HG02840 (cell line): ENCODE results near the gene CCNT2.
"Not testable (repeated sequence)": the region's sequence is repeated elsewhere in the genome, so short reads cannot be mapped to it uniquely, and the experiment has no call there.

Experiments
- ATAC-seq: cut with Tn5 transposase; IDR thresholded peaks from one replicate; pipeline ENCODE4 v1.9.1; 2021; ENCODE audit warnings: mild to moderate bottlenecking, moderate library complexity, moderate number of reproducible peaks; ENCODE audit not compliant: unreplicated experiment, low FRiP score

The CCNT2 gene

DNA sequence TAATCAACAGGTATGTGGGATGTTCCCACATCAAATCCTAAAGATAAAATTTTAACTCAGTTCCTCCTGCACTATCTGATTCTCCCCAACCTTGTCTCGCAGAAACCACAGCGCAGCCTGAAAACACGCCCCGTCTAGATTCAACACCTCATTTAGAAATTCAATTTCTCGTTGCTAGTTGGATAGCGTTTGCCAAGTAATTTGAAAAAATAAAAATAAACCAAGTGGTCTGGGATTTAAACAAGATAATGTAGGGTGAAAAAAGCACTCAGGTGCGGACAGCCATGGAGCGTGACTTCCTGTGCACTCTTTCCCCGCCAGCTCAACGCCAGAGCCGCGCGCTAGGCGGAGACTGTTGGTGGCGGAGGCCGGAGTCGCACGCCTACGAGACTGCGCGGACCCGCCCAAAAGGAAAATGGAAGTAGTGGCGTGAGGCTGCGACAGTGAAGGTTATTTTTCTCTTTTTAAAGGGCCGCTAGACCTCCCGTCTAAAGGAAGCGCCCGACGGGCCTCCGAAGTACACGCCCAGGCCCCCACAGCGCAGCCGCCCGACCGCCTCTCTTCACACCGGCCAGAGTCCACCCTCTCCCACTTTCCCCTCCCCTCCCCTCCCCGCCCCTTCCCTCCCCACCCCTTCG lies 615 bp upstream of the CCNT2 start:
- ATAC-seq = peak; percentile 80

DNA sequence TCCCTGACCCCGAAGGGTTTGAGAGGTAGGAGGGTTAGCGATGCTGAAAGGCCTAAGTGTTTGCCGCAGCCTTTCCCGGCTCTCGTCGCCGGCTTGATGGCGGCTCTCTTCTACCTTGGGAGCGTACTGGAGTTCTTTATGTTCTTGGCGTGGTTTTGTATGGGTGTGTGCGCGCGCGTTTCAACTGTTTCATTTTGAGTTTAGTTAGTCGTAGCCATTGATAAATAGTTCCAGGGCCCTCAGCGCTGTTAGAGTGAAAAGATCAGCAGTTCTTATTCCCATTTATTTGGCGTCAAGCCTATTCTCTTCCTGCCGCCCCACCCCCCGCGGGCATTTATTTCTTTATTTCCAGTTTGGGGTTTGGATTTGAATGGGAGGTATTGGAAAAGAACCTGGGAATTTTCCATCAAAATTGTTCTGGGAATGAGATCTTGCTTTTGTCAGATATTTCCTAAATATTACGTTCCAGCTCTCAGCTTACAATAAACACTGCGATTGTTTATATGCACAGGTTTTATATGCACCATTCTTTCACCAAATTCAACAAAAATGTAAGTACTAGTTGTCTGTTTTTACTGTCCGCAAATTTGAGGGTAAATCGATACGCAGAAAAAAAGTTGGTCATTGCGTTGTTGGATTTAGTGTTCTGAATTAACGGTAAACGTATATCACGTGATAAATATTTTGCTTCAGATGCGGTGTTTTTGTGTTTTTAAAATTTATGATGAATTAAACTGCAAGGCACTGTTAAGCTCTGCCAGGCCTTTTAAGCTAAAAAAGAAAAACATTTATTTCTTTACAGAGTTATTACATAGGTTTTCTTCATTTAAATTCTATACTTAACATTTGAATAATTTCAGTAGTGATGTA lies 954 bp downstream of the CCNT2 start:
- no peak for ATAC-seq

DNA sequence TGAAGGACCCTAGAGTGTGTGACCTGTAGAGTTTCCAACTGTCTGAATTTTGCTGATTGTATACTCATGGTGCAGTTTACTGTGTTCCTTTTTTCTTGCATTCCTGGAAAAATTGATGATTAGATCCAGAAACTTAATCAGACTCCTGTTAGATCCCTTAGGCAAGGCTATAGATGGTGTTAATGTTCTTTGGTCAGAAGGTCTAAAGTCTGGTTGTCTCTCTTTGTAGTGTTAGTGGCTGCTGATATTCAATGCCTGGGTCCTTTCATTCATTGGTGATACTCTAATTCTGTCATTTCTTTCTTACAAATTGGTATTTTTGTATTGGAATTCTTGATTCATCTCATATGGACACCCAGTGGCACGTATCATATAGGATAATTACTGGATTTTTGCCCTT lies 6.3 kb downstream of the CCNT2 start:
- ATAC-seq = no peak

DNA sequence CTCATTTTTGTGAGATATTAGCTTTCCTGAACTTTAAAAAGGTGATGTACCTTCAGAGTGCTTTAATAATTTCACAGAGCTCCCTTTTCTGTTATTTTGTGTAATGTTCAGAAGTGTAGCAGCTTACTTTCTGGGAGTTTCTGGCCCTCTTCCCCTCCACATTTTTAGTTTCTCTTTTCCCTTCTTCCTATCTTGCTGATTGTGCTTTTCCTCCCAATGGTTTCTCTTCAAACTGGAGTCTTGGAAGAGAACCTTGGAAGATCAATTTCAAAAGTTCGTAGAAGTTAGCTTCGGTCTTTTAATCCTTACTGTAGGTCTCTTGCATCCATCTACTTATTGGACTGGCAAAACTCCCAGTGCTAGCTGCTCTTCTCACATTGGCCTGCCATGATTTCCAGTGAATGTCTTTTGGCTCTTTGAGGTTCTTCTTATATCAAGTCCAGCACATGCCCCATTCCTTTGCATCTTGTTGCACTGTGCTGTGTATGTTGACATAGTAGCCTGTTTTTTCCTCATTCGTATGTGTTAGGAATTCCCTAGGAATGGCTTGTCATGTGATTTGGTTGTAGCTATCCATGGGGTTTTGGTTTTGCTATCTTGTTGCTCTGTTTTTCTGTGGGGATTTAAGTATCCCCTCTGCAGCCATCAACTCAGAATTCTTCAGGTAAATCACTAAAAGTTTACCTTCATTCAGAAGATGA lies 7.8 kb downstream of the CCNT2 start:
- no peak for ATAC-seq

DNA sequence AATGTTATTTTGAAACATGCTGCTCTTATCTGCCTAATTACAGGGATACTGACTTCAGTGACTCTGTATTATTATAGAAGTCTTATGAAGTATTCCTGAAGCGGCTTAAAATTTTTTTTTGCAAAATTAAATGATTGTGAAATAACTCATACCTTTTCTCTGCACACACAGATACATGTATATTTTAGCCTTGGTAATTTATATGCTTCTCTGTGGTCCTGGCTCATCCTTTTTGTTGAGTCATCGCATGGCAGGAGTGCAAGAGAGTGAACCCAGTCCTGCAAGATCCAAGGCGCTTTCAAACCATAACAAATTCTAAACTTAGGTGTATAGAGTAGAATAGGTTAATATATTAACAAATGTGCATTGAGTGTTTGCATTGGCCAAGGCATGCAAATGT lies 8.6 kb downstream of the CCNT2 start:
- ATAC-seq = no peak

DNA sequence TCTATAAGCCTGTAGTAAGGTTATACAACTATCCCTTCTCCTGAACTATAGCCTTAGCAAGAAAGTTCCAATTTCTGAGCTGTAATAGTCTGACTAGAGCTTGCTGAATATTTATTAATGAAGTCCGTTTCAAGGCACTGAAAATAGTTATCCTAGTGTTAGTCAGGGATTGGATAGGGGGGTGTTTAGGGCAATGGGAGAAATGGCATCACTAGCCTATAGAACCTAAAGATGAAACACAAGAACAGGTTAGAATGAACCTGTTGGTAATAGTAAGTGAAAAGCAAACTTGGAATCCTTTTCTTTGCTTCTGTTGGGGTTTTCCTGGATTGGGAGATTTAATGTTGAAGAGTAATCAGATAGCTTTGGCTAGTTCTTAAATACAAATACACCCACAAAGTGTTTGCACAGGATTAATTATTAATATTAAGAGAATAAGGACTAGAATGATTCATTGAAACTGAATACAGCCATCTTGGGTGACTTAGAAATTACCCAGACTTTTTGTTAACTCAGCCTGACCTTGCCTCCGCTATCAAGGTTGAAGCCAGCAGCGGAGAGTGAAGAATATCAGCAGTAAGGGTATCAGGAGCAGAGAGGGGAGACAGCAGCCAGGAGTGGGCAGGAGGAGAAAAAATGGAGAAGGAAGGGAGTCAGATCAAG lies 14.4 kb downstream of the CCNT2 start:
- no peak for ATAC-seq

DNA sequence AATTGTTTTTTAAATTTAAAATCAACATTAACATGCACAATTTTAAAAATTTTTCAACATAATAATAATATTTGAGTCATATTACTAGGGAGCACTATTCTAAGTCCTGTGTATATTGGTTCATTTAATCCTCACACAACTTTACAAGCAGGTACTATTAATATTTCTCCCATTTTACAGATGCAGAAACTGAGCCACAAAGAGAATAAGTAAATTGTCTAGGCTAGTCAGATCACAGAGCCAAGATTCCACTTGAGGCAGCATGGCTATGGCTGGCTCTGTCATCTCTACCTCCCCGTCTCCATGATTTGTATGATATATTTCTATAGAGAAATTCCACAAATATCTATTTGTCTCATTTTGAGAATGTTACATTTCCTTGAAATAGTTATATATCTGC lies 15.1 kb downstream of the CCNT2 start:
- no peak for ATAC-seq

DNA sequence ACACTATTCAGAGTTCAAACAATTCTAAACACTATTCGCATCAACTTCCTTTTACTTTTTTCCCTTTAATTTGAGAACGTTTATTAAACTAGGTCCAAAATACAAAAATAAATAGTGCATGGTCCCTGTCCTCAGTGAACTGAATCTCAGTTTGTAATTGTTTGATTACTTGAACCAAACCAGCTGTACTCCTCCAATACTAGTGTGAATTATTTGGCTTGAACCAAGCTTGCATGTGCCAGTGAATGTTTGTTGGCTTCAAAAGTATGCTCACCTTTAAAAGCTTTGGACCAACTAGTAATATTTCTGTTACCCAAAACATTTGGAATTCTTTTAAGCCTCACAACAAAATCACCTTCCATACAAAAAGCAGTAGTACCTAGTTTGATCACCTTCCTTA lies 15.5 kb downstream of the CCNT2 start:
- ATAC-seq = no peak

DNA sequence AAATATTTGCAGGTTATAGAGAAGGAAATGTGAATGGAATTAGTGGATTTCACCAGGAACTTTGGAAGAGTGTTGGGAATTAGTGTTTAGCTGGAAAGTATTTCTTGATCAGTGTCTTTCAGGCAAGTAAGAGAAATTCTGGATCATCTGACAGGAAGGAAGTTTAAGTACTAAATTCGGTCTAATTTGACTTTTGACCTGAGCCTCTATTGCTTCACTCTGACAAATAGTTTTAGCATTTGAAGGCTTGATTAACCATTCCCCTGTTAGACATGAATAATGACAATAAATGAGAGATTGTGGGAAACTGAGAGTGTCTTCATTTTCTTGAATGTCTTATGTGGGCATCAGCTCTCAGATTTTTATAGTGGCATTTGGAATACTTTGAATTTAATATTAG lies 16.0 kb downstream of the CCNT2 start:
- ATAC-seq = no peak

DNA sequence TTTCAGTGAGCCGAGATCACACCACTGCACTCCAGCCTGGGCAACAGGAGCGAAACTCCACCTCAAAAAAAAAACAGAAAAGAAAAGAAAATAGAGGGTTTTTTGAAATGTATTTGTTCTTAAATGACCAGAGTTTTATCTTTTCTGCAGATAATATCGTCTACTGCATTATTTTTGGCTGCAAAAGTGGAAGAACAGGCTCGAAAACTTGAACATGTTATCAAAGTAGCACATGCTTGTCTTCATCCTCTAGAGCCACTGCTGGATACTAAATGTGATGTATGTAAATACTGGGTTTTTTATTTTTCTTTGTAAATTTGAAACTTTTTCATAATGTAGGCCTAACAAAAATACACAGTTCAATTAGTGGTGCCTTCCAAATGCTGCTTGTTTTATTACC lies 18.1 kb downstream of the CCNT2 start:
- no peak for ATAC-seq

DNA sequence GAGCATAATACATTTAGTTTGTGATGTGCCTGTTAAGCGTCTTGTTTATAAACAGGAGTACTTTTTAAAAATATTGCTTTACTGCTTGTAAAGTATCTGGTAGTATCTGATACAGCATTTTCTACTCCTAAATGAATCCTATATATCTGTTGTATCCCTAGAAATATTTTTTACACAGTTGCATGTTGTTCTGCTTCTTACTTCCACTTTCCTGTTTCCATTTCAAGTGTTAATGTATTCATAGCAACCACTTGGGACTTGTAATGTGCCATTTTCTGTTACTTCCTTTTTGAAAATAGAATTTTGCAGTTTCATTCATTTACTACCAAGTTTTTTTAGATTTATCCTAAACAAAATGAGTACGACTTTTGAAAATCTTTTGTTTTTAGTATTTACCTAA lies 24.9 kb downstream of the CCNT2 start:
- ATAC-seq = no peak

DNA sequence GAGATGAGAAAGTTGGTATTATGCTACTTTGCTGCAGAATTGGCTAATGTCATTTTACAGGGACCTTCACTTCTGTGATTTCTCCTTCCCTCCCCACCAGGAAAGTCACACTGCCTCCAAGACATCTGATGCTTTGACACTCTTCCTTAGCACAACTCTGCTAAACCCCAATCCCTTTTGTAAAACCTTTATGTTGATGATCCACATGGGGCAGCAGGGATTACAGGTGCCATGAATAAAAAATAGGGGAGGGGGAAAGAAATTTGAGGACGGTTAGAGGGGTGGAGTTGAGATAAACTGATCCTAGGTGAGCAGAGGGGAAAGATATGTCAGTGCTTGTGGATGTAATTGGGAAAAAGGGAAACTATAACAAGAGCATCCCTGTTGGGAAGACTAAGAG lies 26.4 kb downstream of the CCNT2 start:
- no peak for ATAC-seq

DNA sequence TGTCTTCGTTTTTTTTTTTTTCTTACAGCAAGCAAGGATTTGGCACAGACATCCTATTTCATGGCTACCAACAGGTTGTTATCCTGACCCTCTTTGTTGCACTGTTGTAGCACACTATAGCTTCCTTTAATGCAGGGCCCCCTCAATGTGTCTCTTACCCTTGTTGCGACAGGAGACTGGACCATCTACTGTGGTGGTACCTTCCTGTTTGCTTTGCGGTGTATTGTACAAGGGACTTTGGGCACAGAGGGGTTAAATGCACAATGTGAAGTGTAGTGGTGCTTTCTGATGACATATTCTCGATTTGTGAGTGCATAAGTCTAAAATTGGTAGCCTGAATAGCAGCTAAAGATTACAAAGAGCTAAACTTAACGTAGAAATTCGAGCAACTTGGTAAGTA lies 27.5 kb downstream of the CCNT2 start:
- no peak for ATAC-seq

DNA sequence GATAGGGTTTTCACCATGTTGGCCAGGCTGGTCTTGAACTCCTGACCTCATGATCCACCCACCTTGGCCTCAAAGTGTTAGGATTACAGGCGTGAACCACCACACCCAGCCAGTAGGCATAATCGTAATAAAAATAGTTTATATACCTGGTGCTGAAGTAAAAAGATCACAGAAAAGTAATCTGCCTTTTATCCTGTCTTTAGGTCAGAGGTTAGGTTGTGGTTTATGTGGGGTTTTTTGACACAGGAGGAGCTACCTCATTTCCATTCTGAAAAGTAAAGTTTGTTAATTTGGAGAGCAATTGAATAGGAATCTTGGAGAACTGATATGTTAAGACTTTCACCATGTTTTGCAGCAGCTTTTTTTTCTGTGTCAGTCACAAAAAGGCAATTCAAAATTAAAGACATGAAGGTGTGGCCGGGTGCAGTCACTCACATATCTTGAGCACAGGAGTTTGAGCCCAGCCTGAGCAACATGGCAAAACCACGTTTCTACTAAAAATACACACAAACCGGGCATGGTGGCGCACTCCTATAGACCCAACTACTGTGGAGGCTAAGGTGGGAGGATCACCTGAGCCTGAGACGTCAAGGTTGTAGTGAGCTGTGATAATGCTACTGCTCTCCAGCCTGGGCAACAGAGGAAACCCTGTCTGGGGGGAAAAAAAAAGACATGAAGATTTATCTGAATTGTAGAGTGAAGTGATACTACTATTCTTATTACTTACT lies 31.5 kb downstream of the CCNT2 start:
- ATAC-seq = no peak

DNA sequence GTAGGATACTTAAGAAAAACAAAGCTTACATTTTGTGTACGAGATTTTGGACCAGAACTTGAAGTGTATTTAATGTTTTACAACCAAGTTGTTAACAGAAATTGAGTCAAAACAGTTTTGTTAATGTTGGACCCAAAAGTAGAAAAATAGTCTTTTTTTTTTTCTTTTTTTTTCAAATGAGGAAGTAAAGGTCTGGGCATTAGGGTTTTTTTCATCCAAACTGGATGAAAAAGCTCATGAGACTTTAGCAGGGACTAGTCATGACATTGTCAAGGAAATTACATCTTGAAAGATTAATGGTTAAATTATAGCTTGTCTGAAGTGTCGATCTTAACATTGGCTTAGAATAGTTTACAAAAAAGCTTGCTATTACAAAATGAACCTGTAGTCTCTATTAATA lies 32.3 kb downstream of the CCNT2 start:
- ATAC-seq = no peak

DNA sequence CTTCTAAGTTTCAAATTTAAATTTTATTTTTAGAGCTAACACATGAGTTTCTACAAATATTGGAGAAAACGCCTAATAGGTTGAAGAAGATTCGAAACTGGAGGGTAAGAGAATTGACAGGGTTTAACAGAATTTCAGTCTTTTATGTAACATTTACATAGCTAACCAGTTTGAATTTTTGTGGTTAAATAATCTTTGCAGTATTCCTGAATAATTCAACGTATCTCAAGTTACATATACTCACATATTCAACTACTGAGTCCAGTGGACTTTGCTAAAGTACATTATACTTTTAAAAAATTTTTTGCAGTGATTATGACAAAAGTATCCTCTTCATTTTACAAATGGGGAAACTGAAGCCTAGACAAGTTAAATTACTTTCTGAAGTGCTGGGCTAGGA lies 34.0 kb downstream of the CCNT2 start:
- ATAC-seq = no peak

DNA sequence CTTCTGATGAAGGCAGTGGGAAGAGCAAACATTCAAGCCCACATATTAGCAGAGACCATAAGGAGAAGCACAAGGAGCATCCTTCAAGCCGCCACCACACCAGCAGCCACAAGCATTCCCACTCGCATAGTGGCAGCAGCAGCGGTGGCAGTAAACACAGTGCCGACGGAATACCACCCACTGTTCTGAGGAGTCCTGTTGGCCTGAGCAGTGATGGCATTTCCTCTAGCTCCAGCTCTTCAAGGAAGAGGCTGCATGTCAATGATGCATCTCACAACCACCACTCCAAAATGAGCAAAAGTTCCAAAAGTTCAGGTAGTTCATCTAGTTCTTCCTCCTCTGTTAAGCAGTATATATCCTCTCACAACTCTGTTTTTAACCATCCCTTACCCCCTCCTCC lies 35.4 kb downstream of the CCNT2 start:
- ATAC-seq = no peak

DNA sequence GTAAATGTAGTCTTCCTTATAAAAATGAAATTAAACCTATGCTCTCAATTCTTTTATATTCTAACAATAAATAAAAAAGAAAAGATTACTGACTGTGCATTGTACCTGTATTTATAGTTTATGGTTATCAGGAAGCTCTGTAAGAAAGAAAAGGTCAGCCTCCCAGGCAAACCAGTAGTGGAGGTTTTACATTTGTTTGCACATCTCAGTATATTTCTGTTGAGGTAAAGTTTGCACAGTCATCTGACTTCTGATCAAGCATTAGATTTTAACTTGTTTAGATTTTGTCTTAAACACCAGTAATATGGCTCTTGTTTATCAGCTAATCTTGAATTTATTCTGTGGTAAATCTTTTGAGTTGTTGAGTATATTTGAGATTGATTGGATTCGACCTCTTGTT lies 37.1 kb downstream of the CCNT2 start:
- no peak for ATAC-seq

DNA sequence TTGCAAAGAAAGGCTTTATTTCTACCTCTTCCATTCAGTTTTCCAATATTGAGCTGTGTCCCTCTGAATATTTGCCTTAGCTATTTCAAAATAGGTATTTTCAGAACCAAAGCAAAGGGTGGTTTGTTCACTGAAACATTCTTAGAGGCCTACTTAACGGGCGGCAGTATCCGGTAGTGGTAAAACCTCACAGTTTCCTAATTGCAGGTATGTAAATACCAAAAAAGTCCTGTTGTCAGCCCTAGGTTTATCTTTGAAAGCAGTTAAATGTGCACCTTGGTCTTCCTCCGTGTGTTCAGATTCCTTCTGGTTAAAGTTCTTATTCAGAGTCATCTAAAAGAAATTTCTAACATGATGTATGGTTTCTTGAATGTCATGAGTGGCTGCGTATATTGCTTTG lies 38.9 kb downstream of the CCNT2 start:
- no peak for ATAC-seq

DNA sequence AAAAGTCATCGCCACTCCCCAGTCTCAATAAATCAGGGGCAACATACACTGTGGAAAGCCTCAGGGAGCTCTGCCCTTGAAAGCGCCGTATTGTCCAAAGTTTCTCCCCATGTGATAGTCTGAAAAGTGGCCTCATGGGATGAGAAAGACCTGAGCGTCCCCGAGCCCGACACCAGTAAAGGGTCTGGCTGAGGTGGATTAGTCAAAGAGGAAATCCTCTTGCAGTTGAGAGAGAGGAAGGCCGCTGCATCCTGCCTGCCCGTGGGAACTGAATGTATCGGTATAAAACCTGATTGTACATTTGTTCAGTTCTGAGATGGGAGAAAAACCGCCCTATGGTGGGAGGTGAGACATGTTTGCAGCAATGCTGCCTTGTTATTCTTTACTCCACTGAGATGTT lies 48.5 kb downstream of the CCNT2 start:
- not testable (repeated sequence) for ATAC-seq
